NCI-H748 (cell line): ENCODE data around the gene AKR1E2.

Experiments used
- DNase-seq: peaks from one replicate; lab custom pipeline; 2025; ENCODE audit not compliant: unreplicated experiment; lab: John Stamatoyannopoulos, UW

AKR1E2 gene

DNA sequence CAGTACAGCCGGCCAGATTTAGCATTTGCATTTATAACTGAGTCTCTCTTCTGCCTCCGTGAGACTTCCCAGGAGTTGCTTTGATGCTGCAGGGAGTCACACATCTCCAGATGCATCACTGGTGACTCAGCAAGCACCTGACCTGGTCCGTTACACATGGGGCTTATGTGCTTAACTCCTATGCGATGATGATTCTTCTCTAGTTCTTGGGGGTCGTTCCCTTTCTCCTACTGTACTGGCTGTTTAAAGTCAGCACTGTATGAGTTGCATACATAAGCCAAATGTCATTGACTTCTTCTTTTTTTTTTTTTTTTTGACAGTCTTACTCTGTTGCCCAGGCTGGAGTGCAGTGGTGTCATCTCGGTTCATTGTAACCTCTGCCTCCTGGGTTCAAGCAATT is 13.0 kb upstream of the AKR1E2 start:
- DNase-seq: no peak

GRCh38 chr10:4813496-4813895 is 12.5 kb upstream of the AKR1E2 start:
- no peak for DNase-seq

GRCh38 chr10:4815646-4816180 is 10.3 kb upstream of the AKR1E2 start:
- DNase-seq: peak; percentile 21

GRCh38 chr10:4816966-4817365 is 9.0 kb upstream of the AKR1E2 start:
- no peak for DNase-seq

- DNase-seq: no peak
Measured at GRCh38 chr10:4819067-4819466, 6.9 kb upstream of the AKR1E2 start.

DNA sequence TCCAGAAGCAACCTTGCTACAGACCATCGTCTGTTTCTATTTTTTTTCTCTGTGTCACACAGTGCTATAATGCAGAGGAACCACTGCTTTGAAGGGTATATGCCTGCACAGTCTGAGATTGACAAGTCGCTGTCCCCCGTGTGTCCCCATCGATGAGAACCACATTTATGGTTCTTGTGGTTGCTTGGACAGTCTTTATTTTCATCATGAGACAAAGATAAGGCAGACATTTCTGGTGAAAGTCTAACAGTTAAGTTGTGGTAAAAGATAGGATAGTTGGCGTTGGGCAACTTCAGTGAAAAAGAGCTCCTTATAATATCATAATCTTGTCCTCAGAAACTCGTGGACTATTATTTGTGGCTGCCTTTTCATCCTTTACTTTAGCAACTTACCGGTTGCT is 6.3 kb upstream of the AKR1E2 start:
- DNase-seq: no peak

GRCh38 chr10:4820804-4821401 is 5.1 kb upstream of the AKR1E2 start:
- no peak for DNase-seq

DNA sequence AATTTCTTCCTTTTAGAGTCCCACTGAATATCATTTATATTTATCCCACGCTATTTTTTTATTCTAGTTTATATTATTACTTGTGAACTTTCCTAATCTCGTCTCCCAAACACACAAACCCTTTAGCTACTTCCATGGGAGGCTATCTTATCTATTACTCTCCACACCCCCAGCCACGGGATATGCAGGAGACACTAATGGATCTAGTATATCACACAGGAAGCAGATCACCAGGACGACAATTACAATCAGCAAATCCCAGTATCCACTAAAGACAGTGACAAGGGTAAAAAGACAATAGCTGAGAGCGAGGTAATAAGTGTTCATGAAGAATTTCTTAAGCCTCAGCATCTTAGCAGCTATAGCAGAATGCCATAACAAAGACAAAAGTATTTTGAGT is 3.8 kb upstream of the AKR1E2 start:
- no peak for DNase-seq

DNA sequence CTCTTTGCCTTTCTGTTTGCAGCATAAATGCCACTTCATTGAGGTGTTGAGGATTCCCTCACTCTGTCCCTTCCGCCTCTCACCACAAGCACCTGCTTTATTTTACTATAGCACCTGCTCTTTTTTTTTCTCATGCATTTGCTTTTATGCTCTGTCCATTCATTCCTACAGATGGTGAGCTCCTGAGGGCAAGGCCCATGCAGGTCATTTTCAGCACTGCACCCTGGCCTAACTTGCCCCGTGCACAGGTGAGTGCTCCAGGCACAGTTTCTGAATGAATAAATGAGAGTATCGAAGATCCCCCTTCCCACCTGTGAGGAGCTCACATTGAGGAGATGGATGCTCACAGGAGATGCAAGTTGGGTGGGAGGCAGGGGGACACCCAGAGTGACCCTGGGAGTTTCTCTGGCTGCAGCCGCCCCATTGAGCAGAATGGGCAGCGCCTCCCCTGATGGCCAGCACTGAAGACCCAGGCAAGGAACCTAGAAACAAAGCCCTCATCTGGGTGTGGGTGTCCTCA is 1.2 kb upstream of the AKR1E2 start:
- peak; percentile 8 for DNase-seq

GRCh38 chr10:4825456-4825867 is 545 bp upstream of the AKR1E2 start:
- DNase-seq: no peak

GRCh38 chr10:4826792-4827324 is 851 bp downstream of the AKR1E2 start:
- no peak for DNase-seq

GRCh38 chr10:4828005-4828404 is 2.0 kb downstream of the AKR1E2 start:
- DNase-seq: no peak

DNA sequence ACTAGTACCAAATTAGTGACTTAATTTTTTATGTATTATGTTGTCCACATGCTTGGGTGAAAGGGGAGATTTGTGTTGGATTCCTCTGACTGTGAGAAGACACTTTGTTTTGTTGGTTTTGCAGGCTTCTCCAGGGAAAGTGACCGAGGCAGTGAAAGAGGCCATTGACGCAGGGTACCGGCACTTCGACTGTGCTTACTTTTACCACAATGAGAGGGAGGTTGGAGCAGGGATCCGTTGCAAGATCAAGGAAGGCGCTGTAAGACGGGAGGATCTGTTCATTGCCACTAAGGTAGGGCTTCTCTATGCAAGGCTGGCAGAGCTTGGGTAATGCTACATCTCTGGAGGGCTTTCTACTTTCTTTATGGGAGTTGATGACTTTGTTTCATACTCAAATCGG is 4.5 kb downstream of the AKR1E2 start:
- DNase-seq: no peak

DNA sequence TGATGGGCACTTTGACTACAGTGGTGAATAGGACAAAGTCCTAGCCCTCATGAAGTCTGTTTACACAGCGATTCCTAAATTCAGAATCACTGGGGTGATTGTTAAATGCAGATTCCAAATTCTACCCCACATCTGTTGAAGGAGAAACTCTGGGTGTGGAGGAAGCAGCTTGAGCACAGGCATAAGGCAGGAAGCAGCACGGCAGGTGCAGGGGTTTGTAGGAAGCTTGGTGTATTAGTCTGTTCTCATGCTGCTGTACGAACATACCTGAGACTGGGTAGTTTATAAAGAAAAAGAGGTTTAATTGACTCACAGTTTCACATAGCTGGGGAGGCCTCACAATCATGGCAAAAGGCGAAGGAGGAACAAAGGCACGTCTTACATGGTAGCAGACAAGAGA is 5.1 kb downstream of the AKR1E2 start:
- DNase-seq: no peak

GRCh38 chr10:4833286-4833685 is 7.3 kb downstream of the AKR1E2 start:
- no peak for DNase-seq

DNA sequence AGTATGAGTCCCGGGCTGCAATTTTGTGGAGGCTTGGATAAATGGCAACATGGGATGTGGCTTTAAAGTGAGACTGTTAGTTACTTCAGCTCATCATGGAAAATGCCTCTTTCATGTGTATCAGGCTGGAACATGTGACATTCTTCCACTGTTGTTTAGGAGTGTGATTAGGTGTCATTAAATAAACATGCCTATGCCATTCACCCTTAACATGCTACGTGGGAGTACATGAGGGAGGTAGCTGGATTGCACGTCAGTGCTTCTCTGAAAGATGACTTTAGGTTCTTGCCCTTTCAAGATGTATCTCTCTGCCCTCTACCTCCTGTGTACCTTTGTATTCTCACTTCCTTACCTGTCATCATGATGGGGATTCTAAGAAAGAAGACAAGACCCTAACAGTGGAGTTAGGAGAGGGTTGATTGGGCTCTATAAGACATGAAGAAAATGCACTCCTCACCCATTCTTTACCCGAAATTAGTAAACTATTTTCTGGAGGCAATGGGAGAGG is 8.9 kb downstream of the AKR1E2 start:
- DNase-seq: no peak

- DNase-seq: no peak
Measured at GRCh38 chr10:4835494-4835918, 9.5 kb downstream of the AKR1E2 start.

- no peak for DNase-seq
Measured at GRCh38 chr10:4836416-4836969, 10.5 kb downstream of the AKR1E2 start.

DNA sequence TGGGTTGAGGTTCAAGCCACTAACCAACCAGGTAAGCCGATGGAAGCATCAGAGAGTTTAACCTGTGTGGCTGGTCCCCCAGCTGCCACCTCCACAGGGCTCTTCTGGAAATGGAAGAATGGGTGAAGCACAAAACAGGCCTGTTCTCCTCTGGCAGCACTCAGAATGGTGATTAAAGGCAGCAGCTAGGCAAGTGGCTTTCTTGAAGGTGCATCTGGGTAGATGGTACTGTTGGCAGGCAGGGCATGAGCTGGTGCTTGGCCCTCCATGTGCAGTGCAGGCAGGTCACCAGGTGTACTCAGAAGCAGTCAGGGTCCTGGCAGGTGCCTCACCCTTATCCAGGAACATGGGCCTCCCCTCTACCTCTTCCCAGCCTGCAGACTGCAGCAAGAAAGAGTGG is 11.5 kb downstream of the AKR1E2 start:
- no peak for DNase-seq

DNA sequence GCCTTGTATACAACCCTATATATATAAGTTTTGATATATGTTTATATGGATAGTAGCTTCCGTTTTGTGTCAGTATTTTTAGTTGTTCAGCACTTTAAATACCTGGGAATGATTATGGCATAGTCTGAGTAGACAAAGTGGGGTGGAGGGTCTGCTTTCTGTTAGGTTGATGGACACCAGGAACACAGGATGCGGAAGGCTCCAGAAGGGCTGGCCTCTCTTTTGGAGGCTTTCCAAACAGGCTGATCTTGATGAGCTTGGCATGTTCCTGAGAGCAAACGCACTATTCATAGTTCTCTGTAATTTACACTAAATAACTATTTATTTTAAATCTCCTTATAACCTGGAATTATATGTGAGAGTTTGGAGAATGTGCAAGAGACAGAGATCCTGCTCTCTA is 12.7 kb downstream of the AKR1E2 start:
- DNase-seq: no peak

DNA sequence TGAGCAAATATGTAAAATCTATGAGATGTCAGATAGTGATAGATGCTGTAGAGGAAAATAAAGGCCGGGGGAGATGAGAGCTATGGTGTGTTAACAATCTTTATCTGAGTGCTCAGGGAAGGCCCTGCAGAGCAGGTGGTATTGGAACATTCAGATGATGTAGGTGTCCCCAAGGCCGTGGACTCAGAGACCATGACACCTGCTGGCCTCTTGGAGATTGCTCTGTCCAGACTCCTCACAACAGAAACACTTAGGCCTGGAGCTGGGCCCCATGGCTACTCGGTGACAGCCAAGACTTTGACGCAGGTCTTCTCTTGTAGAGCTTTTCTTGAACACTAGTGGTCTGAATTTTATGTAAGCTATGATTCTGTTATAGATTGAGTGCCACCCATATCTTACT is 13.3 kb downstream of the AKR1E2 start:
- no peak for DNase-seq

DNA sequence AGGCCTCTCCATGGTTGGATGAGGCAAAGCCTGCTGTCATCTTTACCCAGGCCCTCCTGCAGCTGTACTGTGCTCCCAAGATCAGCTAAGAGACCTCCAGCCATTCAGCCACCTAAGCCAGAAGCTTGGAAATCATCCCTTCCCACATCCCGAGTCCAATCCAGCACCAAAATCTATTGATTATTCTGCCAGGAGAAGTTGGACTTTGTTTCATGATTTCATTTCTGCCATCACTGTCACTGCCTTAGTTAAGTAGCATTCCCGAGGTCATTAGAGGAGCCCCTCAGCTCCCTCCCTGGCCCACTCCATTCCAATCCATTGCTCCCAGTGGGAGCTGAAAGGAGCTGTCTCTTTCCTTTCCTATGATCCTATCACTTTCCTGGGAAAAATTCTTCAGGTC is 14.1 kb downstream of the AKR1E2 start:
- DNase-seq: no peak
